ENCODE measurements around the gene HARS1. TPM values are rescaled to one million over a fixed set of nuclear protein-coding genes. Genes with fewer than 3 reads are reported as not detected.
A peak's percentile ranks its signal among the peaks of the same experiment; 100 is the strongest.

HARS1 gene
- total and polyA plus RNA-seq, 2 of the 13 experiments (the other 11 are each of a cell fraction or from before 2014, with no cell fraction given) = 36.9 to 66.2 TPM

- TF ChIP-seq ZNF34 (CRISPR knock-in tag; IDR thresholded peaks at IDR 0.05; ENCODE audit: borderline replicate concordance) = no peak
- TF ChIP-seq KAT7 (CRISPR knock-in tag; IDR thresholded peaks at IDR 0.05; ENCODE audit: borderline replicate concordance) = peak; percentile 96
- 0 out of 2 replicates have a peak, but pooled peaks have one; percentile 23 for TF ChIP-seq REXO4 (CRISPR knock-in tag; IDR thresholded peaks at IDR 0.05; ENCODE audit: borderline replicate concordance)
- TF ChIP-seq THRA (CRISPR knock-in tag; IDR thresholded peaks at IDR 0.05; ENCODE audit: borderline replicate concordance) = peak; percentile 100
- TF ChIP-seq ZFP91 (CRISPR knock-in tag; IDR thresholded peaks at IDR 0.05; ENCODE audit: borderline replicate concordance) = peak; percentile 82; the same call in 1 of the 2 replicates
- TF ChIP-seq ZNF335 (CRISPR knock-in tag; IDR thresholded peaks at IDR 0.05) = no peak
- no peak; the same call in 1 of the 2 replicates for TF ChIP-seq ZNF569 (CRISPR knock-in tag; IDR thresholded peaks at IDR 0.05; ENCODE audit: borderline replicate concordance)
- TF ChIP-seq RNF219 (CRISPR knock-in tag; IDR thresholded peaks at IDR 0.05) = no peak
- no peak for TF ChIP-seq ZNF234 (CRISPR knock-in tag; conservative IDR thresholded peaks at IDR 0.05)
- TF ChIP-seq POGK (CRISPR knock-in tag; conservative IDR thresholded peaks at IDR 0.05) = peak; percentile 78
- TF ChIP-seq ZNF775 (CRISPR knock-in tag; IDR thresholded peaks at IDR 0.05; ENCODE audit: borderline replicate concordance) = 0 out of 2 replicates have a peak, but pooled peaks have one; percentile 60
- no peak for TF ChIP-seq RELA (CRISPR knock-in tag; IDR thresholded peaks at IDR 0.05)
Measured at GRCh38 chr5:140639148-140639981, 51.8 kb downstream of the HARS1 start, which contains the start of gene TMCO6 (continued).
